Colonic mucosa (tissue), 4 donors: ENCODE measurements around the gene SMAD3. TPM values are rescaled to one million over a fixed set of nuclear protein-coding genes. Genes with fewer than 3 reads are reported as not detected.
"Not testable (repeated sequence)": the region's sequence is repeated elsewhere in the genome, so short reads cannot be mapped to it uniquely, and the experiment has no call there.

Source experiments
- DNase-seq: peaks from one replicate; pipeline ENCODE4 v3.0.0-alpha.2; 2020
- H3K27ac ChIP-seq: fragments of 200-600 bp; one replicate; pipeline ENCODE4 v1.8.0; 2021
- H3K27me3 ChIP-seq: fragments of 200-600 bp; one replicate; pipeline ENCODE4 v1.8.0; 2021
- H3K36me3 ChIP-seq: fragments of 200-600 bp; one replicate; pipeline ENCODE4 v1.8.0; 2021
- H3K4me1 ChIP-seq: fragments of 200-600 bp; one replicate; pipeline ENCODE4 v1.8.0; 2021; ENCODE audit warnings: mild to moderate bottlenecking
- H3K4me3 ChIP-seq: fragments of 200-600 bp; one replicate; pipeline ENCODE4 v1.8.0; 2021
- H3K9ac ChIP-seq, 2 donors: one replicate each; pipeline ENCODE4 v1.7.0; 2013; ENCODE audit warnings: control low read depth in 2 of 2, low read depth in 2 of 2, low read length in 2 of 2
- H3K9me3 ChIP-seq: fragments of 200-600 bp; one replicate; pipeline ENCODE4 v1.8.0; 2021
- CTCF ChIP-seq: fragments of 200-600 bp; IDR thresholded peaks from one replicate; pipeline ENCODE4 v1.8.0; 2022; ENCODE audit warnings: antibody characterized with exemption, mild to moderate bottlenecking
- intact Hi-C: fragments of 100-400 bp; cut with DNase I; formaldehyde crosslinking; loops from one replicate; pipeline ENCODE4 v1.14.1; 2022
- total RNA-seq, 2 donors: library from RNA; stranded (reverse); fragmentation: NEBNext Ultra II Directional in 1 of 2; extraction: Animal tissue kit (Norgen Biotek cat#: 25700) in 1 of 2; gene quantifications; one replicate each; pipeline ENCODE4 v1.2.1, GENCODE V29; 2021
- donor health status: healthy.
- donor health status: DM: no; HTN: no; CAD: no.
- donor health status: DM: no; HTN: no; CAD: no.

Gene SMAD3
- total RNA-seq, 2 donors from 2014 or later = 38.6 to 62.1 TPM

- peaks cover 30% of the 10 kb centered on the region for H3K4me1 ChIP-seq
- no peaks in the 10 kb centered on the region for H3K9me3 ChIP-seq
- no peaks in the 10 kb centered on the region for H3K36me3 ChIP-seq
- H3K27me3 ChIP-seq = no peaks in the 10 kb centered on the region
- H3K9ac ChIP-seq = peak overlapping the region in 1 of 2 donors; percentile 52
- H3K4me3 ChIP-seq = no peak overlapping the region
- TF ChIP-seq CTCF = no peak
- intact Hi-C loops = no loop called here
- H3K27ac ChIP-seq = peak overlapping the region; percentile 70
- peak; percentile 58 for DNase-seq
Measured at GRCh38 chr15:67148196-67148701, 82.8 kb downstream of the SMAD3 start.

GRCh38 chr15:67149068-67149772, 83.8 kb downstream of the SMAD3 start:
- intact Hi-C loops = no loop called here
- peaks cover 30% of the 10 kb centered on the region for H3K4me1 ChIP-seq
- H3K9me3 ChIP-seq = no peaks in the 10 kb centered on the region
- no peaks in the 10 kb centered on the region for H3K27me3 ChIP-seq
- no peak overlapping the region for H3K4me3 ChIP-seq
- H3K36me3 ChIP-seq = no peaks in the 10 kb centered on the region
- no peak for TF ChIP-seq CTCF
- H3K9ac ChIP-seq = peak overlapping the region in 1 of 2 donors; percentile 52
- peak overlapping the region; percentile 70 for H3K27ac ChIP-seq
- no peak for DNase-seq

- Histone ChIP-seq H3K36me3 (no peaks in the 10 kb centered on the region), H3K4me3 (no peak overlapping the region), H3K4me1 (peaks cover 30% of the 10 kb centered on the region), H3K27me3 (no peaks in the 10 kb centered on the region), H3K27ac (peak overlapping the region; percentile 48), H3K9ac (peak overlapping the region in 1 of 2 donors; percentile 28), H3K9me3 (no peaks in the 10 kb centered on the region)
- TF ChIP-seq CTCF = no peak
- intact Hi-C loops = no loop called here
- no peak for DNase-seq
Measured at GRCh38 chr15:67149773-67150022, 84.3 kb downstream of the SMAD3 start.

GRCh38 chr15:67150023-67150860, 84.8 kb downstream of the SMAD3 start:
- H3K4me3 ChIP-seq = no peak overlapping the region
- H3K27ac ChIP-seq = peak overlapping the region; percentile 48
- H3K27me3 ChIP-seq = no peaks in the 10 kb centered on the region
- H3K9me3 ChIP-seq = no peaks in the 10 kb centered on the region
- H3K36me3 ChIP-seq = no peaks in the 10 kb centered on the region
- no peak for DNase-seq
- peak overlapping the region in 1 of 2 donors; percentile 28 for H3K9ac ChIP-seq
- no peak for TF ChIP-seq CTCF
- intact Hi-C loops = no loop called here
- H3K4me1 ChIP-seq = peaks cover 30% of the 10 kb centered on the region

GRCh38 chr15:67152429-67152828, 87.0 kb downstream of the SMAD3 start:
- no peak overlapping the region for H3K27ac ChIP-seq

GRCh38 chr15:67153044-67153443, 87.6 kb downstream of the SMAD3 start:
- DNase-seq, intact Hi-C loops, H3K9ac ChIP-seq, H3K27ac ChIP-seq, H3K27me3 ChIP-seq, H3K9me3 ChIP-seq, H3K4me3 ChIP-seq, H3K36me3 ChIP-seq: not testable (repeated sequence)
- peaks cover 13% of the 10 kb centered on the region for H3K4me1 ChIP-seq

More at GRCh38 chr15:67152429-67152828, 87.0 kb downstream of the SMAD3 start:
- intact Hi-C loops = no loop called here
- Histone ChIP-seq H3K36me3 (no peaks in the 10 kb centered on the region), H3K4me1 (peaks cover 18% of the 10 kb centered on the region), H3K27me3 (no peaks in the 10 kb centered on the region), H3K4me3 (no peak overlapping the region), H3K9ac (no peak overlapping the region), H3K9me3 (no peaks in the 10 kb centered on the region)
- no peak for TF ChIP-seq CTCF
- DNase-seq = no peak
